SK-N-SH treated with all-trans-retinoic acid at 6 μM for 48 hours (cell line): Measurements from ENCODE around the gene RAB11FIP3.

ENCODE experiments used
- ATAC-seq: fragments of 200-7000 bp; cut with Tn5 transposase; 3 replicates; pipeline ENCODE4 v1.9.1; 2020; ENCODE audit warnings: mild to moderate bottlenecking, moderate library complexity
- BACH2 ChIP-seq: fragments of 250-450 bp; sonication (Bioruptor Pico); IDR thresholded peaks from 2 replicates; pipeline ENCODE4 v1.9.0; 2021; ENCODE audit warnings: mild to moderate bottlenecking, borderline replicate concordance
- CSRNP3 ChIP-seq: fragments of 250-450 bp; sonication (Bioruptor Pico); IDR thresholded peaks from 2 replicates; pipeline ENCODE4 v1.5.1; 2021; ENCODE audit warnings: mild to moderate bottlenecking, moderate library complexity
- ESRRG ChIP-seq: fragments of 250-450 bp; sonication (Bioruptor Pico); IDR thresholded peaks from 2 replicates; pipeline ENCODE4 v1.6.1; 2021; ENCODE audit warnings: mild to moderate bottlenecking
- ISL1 ChIP-seq: fragments of 250-450 bp; sonication (Bioruptor Pico); IDR thresholded peaks from 2 replicates; pipeline ENCODE4 v2.1.2; 2022; ENCODE audit warnings: mild to moderate bottlenecking, moderate library complexity
- PATZ1 ChIP-seq: fragments of 250-450 bp; sonication (Bioruptor Pico); IDR thresholded peaks from 2 replicates; pipeline ENCODE4 v1.8.0; 2020; ENCODE audit warnings: mild to moderate bottlenecking, moderate library complexity, borderline replicate concordance
- POU6F1 ChIP-seq: fragments of 250-450 bp; sonication (Bioruptor Pico); IDR thresholded peaks from 2 replicates; pipeline ENCODE4 v1.8.0; 2021; ENCODE audit warnings: low read depth, mild to moderate bottlenecking, moderate library complexity, borderline replicate concordance
- SNAI2 ChIP-seq: fragments of 250-450 bp; sonication (Bioruptor Pico); IDR thresholded peaks from 2 replicates; pipeline ENCODE4 v1.5.0; 2020; ENCODE audit warnings: mild to moderate bottlenecking, moderate library complexity
- TCF4 ChIP-seq: fragments of 250-450 bp; sonication (Bioruptor Pico); IDR thresholded peaks from 2 replicates; pipeline ENCODE4 v1.8.0; 2021; ENCODE audit warnings: mild to moderate bottlenecking, moderate library complexity, borderline replicate concordance
- TSHZ2 ChIP-seq: fragments of 250-450 bp; sonication (Bioruptor Pico); IDR thresholded peaks from 2 replicates; pipeline ENCODE4 v1.5.0; 2020; ENCODE audit warnings: mild to moderate bottlenecking, moderate library complexity
- ZC3H10 ChIP-seq: fragments of 250-450 bp; sonication (Bioruptor Pico); IDR thresholded peaks from 2 replicates; pipeline ENCODE4 v1.5.1; 2021; ENCODE audit warnings: mild to moderate bottlenecking, moderate library complexity
- ZNF70 ChIP-seq: fragments of 450-650 bp; formaldehyde crosslinking; IDR thresholded peaks from 2 replicates; pipeline ENCODE4 v1.5.0; 2020; ENCODE audit warnings: mild to moderate bottlenecking, moderate library complexity
- ZNF8 ChIP-seq: fragments of 450-650 bp; formaldehyde crosslinking; IDR thresholded peaks from 2 replicates; pipeline ENCODE4 v1.5.0; 2020; ENCODE audit warnings: mild to moderate bottlenecking, moderate library complexity

The RAB11FIP3 gene

GRCh38 chr16:392450-393030 is 32.9 kb upstream of the RAB11FIP3 start (continued):
- TF ChIP-seq PATZ1 (CRISPR knock-in tag): no peak

- TF ChIP-seq CSRNP3 (CRISPR knock-in tag) (no peak), POU6F1 (CRISPR knock-in tag) (no peak), SNAI2 (CRISPR knock-in tag) (no peak)
- no peak for ATAC-seq
These were observed 29.2 kb upstream of the RAB11FIP3 start for GRCh38 chr16:396199-396598.

GRCh38 chr16:396605-397004 is 28.8 kb upstream of the RAB11FIP3 start:
- peak; percentile 65 for ATAC-seq
- TF ChIP-seq TSHZ2 (no peak), ZNF70 (CRISPR knock-in tag) (peak; percentile 74)

- no peak for ATAC-seq
- TF ChIP-seq TSHZ2: 0 out of 2 replicates have a peak, but pooled peaks have one; percentile 22
- TF ChIP-seq ESRRG (CRISPR knock-in tag): no peak
- TF ChIP-seq ZNF8 (CRISPR knock-in tag): no peak
- no peak for TF ChIP-seq TCF4
- no peak for TF ChIP-seq BACH2 (CRISPR knock-in tag)
These were observed 28.3 kb upstream of the RAB11FIP3 start, which contains the start of gene NME4 for GRCh38 chr16:397135-397661. Gene NME4 (plus strand): TSS chr16:397199. CDS start chr16:397223, 24 bp downstream.

GRCh38 chr16:397736-398332 is 27.6 kb upstream of the RAB11FIP3 start:
- TF ChIP-seq ISL1 (CRISPR knock-in tag) (no peak), ZC3H10 (no peak), ESRRG (CRISPR knock-in tag) (no peak)

More at GRCh38 chr16:397736-398332, 27.6 kb upstream of the RAB11FIP3 start:
- peak; percentile 71 for ATAC-seq
